GM23248 (cell line): ENCODE measurements around the gene ARHGAP10. TPM values are rescaled to one million over a fixed set of nuclear protein-coding genes. Genes with fewer than 3 reads are reported as not detected.
A peak's percentile ranks its signal among the peaks of the same experiment; 100 is the strongest.

Experiments
- DNase-seq: peaks from one replicate; pipeline ENCODE4 v3.0.0-alpha.2; 2015
- H2AFZ ChIP-seq: fragments of 200-600 bp; sonication (generic); 2 replicates; pipeline ENCODE4 v1.6.1; 2016; ENCODE audit warnings: antibody characterized with exemption
- H3F3A ChIP-seq: fragments of 200-600 bp; sonication (generic); 2 replicates; pipeline ENCODE4 v1.6.1; 2016; ENCODE audit warnings: mild to moderate bottlenecking, antibody characterized with exemption, mixed run types; ENCODE audit not compliant: insufficient read depth
- H3K27ac ChIP-seq: fragments of 200-600 bp; sonication (generic); 2 replicates; pipeline ENCODE4 v1.5.1; 2016; ENCODE audit warnings: mild to moderate bottlenecking
- H3K27me3 ChIP-seq: fragments of 200-600 bp; sonication (generic); replicated peaks from 2 replicates; pipeline ENCODE4 v1.6.1; 2016; ENCODE audit warnings: mild to moderate bottlenecking; ENCODE audit not compliant: insufficient read depth
- H3K36me3 ChIP-seq: fragments of 200-600 bp; sonication (generic); 2 replicates; pipeline ENCODE4 v1.6.1; 2016; ENCODE audit warnings: low read depth, mild to moderate bottlenecking
- H3K4me1 ChIP-seq: fragments of 200-600 bp; sonication (generic); 2 replicates; pipeline ENCODE4 v1.6.1; 2016; ENCODE audit warnings: mild to moderate bottlenecking; ENCODE audit not compliant: insufficient read depth
- H3K4me2 ChIP-seq: fragments of 200-600 bp; sonication (generic); one replicate; pipeline ENCODE4 v1.6.1; 2016; ENCODE audit warnings: mild to moderate bottlenecking; ENCODE audit not compliant: unreplicated experiment
- H3K4me3 ChIP-seq: fragments of 200-600 bp; sonication (generic); 2 replicates; pipeline ENCODE4 v1.5.1; 2016; ENCODE audit warnings: mild to moderate bottlenecking
- H3K79me2 ChIP-seq: fragments of 200-600 bp; sonication (generic); 2 replicates; pipeline ENCODE4 v1.6.1; 2016; ENCODE audit warnings: mild to moderate bottlenecking; ENCODE audit not compliant: insufficient read depth
- H3K9ac ChIP-seq: fragments of 200-600 bp; sonication (generic); 2 replicates; pipeline ENCODE4 v1.6.1; 2016; ENCODE audit warnings: mild to moderate bottlenecking
- H3K9me2 ChIP-seq: fragments of 200-600 bp; sonication (generic); 2 replicates; pipeline ENCODE4 v1.6.1; 2016; ENCODE audit warnings: mixed run types, mild to moderate bottlenecking, moderate library complexity; ENCODE audit not compliant: insufficient read depth
- H3K9me3 ChIP-seq: fragments of 200-600 bp; sonication (generic); one replicate; pipeline ENCODE4 v1.6.1; 2017; ENCODE audit warnings: low read depth
- H4K20me1 ChIP-seq: fragments of 200-600 bp; sonication (generic); 2 replicates; pipeline ENCODE4 v1.6.0; 2016; ENCODE audit not compliant: insufficient read depth
- EZH2 ChIP-seq: fragments of 200-600 bp; sonication (generic); IDR thresholded peaks from 2 replicates; pipeline ENCODE4 v1.6.1; 2018; ENCODE audit warnings: antibody characterized with exemption, mild to moderate bottlenecking; ENCODE audit not compliant: insufficient read depth, poor library complexity, severe bottlenecking
- EZH2phosphoT487 ChIP-seq: fragments of 200-600 bp; sonication (generic); IDR thresholded peaks from 2 replicates; pipeline ENCODE4 v1.6.1; 2018; ENCODE audit warnings: antibody characterized with exemption, moderate library complexity, mild to moderate bottlenecking, low read depth; ENCODE audit not compliant: insufficient read depth
- WGBS, 2 experiments: methylation state at CpG; one replicate each; pipeline ENCODE4 v1.1.6; 2015 to 2017; ENCODE audit warnings: low lambda C conversion rate in 2 of 2, low coverage in 1 of 2; ENCODE audit errors: missing lambda C conversion rate in 2 of 2; 5-methylcytosine and 5-hydroxymethylcytosine counted together
- in situ Hi-C: fragments of 300-500 bp; cut with MboI; formaldehyde crosslinking; loops from 2 replicates; pipeline ENCODE4 v1.15.0; 2020
- polyA plus RNA-seq: library from polyadenylated mRNA; unstranded; fragments of >200 nt; fragmentation: Nextera tagmentation; extraction: Ambion mirVana; gene quantifications from 2 replicates; pipeline ENCODE4 v1.2.1, GENCODE V29; 2016
- total RNA-seq: library from RNA; depleted of rRNA; stranded (reverse); fragments of >200 nt; shearing (Covaris generic); gene quantifications from 2 replicates; pipeline ENCODE4 v1.2.3, GENCODE V29; 2014

The ARHGAP10 gene
- total and polyA plus RNA-seq, 2 experiments from 2014 or later, result 19.5 to 24.8 TPM

GRCh38 chr4:147733716-147734344 lies 1.9 kb downstream of the ARHGAP10 start:
- peak overlapping the region; percentile 79 for H3K9ac ChIP-seq

GRCh38 chr4:147734496-147734895 lies 2.6 kb downstream of the ARHGAP10 start:
- H3K9me3 ChIP-seq, result no peaks in the 10 kb centered on the region
- WGBS, 2 experiments, result 93 to 96% methylated on average over 3 of the region's 3 CpGs
- no peak for DNase-seq
- H4K20me1 ChIP-seq, result no peaks in the 10 kb centered on the region
- peaks cover 70% of the 10 kb centered on the region for H3K79me2 ChIP-seq
- no peak overlapping the region for H3K27ac ChIP-seq
- H3K27me3 ChIP-seq, result no peaks in the 10 kb centered on the region
- in situ Hi-C loops, result no loop called here
- H3K9ac ChIP-seq, result peak overlapping the region; percentile 79
- TF ChIP-seq EZH2phosphoT487, result no peak
- TF ChIP-seq EZH2, result no peak
- H3K36me3 ChIP-seq, result no peaks in the 10 kb centered on the region
- H3K4me1 ChIP-seq, result peaks cover 37% of the 10 kb centered on the region
- H3K4me3 ChIP-seq, result peak overlapping the region; percentile 96
- H3K4me2 ChIP-seq, result peak overlapping the region; percentile 100
- no peaks in the 10 kb centered on the region for H3K9me2 ChIP-seq
- peaks cover 34% of the 10 kb centered on the region for H3F3A ChIP-seq
- no peak overlapping the region for H2AFZ ChIP-seq

More at GRCh38 chr4:147733716-147734344, 1.9 kb downstream of the ARHGAP10 start:
- no peaks in the 10 kb centered on the region for H3K9me2 ChIP-seq
- peak overlapping the region; percentile 100 for H3K4me2 ChIP-seq
- H3K27me3 ChIP-seq, result no peaks in the 10 kb centered on the region
- H3K27ac ChIP-seq, result peak overlapping the region; percentile 79
- peaks cover 37% of the 10 kb centered on the region for H3K4me1 ChIP-seq
- peak; percentile 77 for DNase-seq
- no peaks in the 10 kb centered on the region for H4K20me1 ChIP-seq
- H3K36me3 ChIP-seq, result no peaks in the 10 kb centered on the region
- no peaks in the 10 kb centered on the region for H3K9me3 ChIP-seq
- H3K4me3 ChIP-seq, result peak overlapping the region; percentile 96
- TF ChIP-seq EZH2 (no peak), EZH2phosphoT487 (no peak)
- H3F3A ChIP-seq, result peaks cover 41% of the 10 kb centered on the region
- in situ Hi-C loops, result no loop called here
- 12 to 24% methylated on average over 5 of the region's 5 CpGs for WGBS, 2 experiments
- peak overlapping the region; percentile 97; the same call in 1 of the 2 replicates for H2AFZ ChIP-seq
- H3K79me2 ChIP-seq, result peaks cover 63% of the 10 kb centered on the region

- Histone ChIP-seq H3K9me2 (no peaks in the 10 kb centered on the region), H3K9me3 (no peaks in the 10 kb centered on the region), H2AFZ (no peak overlapping the region), H3K4me3 (peak overlapping the region; percentile 96), H3K4me1 (peaks cover 40% of the 10 kb centered on the region), H3K79me2 (peaks cover 81% of the 10 kb centered on the region), H3K9ac (peak overlapping the region; percentile 9; the same call in 1 of the 2 replicates), H3F3A (peaks cover 29% of the 10 kb centered on the region), H3K27me3 (no peaks in the 10 kb centered on the region), H3K27ac (peak overlapping the region; percentile 60), H4K20me1 (no peaks in the 10 kb centered on the region), H3K4me2 (peak overlapping the region; percentile 100), H3K36me3 (no peaks in the 10 kb centered on the region)
- in situ Hi-C loops, result no loop called here
- peak; percentile 34 for DNase-seq
- WGBS, 2 experiments, result 75 to 78% methylated on average over 6 of the region's 6 CpGs
- TF ChIP-seq EZH2 (no peak), EZH2phosphoT487 (no peak)
Measured at GRCh38 chr4:147735413-147736301, 3.8 kb downstream of the ARHGAP10 start.

- TF ChIP-seq EZH2 (no peak), EZH2phosphoT487 (no peak)
- Histone ChIP-seq H3F3A (peaks cover 32% of the 10 kb centered on the region), H3K9ac (peak overlapping the region; percentile 9; the same call in 1 of the 2 replicates), H3K9me3 (no peaks in the 10 kb centered on the region), H3K4me3 (peak overlapping the region; percentile 96), H3K4me1 (peaks cover 44% of the 10 kb centered on the region), H2AFZ (no peak overlapping the region), H3K79me2 (peaks cover 89% of the 10 kb centered on the region), H3K27me3 (no peaks in the 10 kb centered on the region), H3K36me3 (no peaks in the 10 kb centered on the region), H3K4me2 (peak overlapping the region; percentile 100), H3K9me2 (no peaks in the 10 kb centered on the region), H3K27ac (peak overlapping the region; percentile 60), H4K20me1 (no peaks in the 10 kb centered on the region)
- WGBS, 2 experiments, result 52 to 55% methylated on average over 3 of the region's 3 CpGs
- peak; percentile 84 for DNase-seq
- in situ Hi-C loops, result no loop called here
Measured at GRCh38 chr4:147736458-147736857, 4.6 kb downstream of the ARHGAP10 start.
